MM.1S (cell line): ENCODE measurements around the gene CACNA1D.

Experiments
- DNase-seq: peaks from one replicate; pipeline ENCODE4 v3.0.0-alpha.2; 2015
- H2AFZ ChIP-seq: fragments of 300-600 bp; sonication (generic); 2 replicates; pipeline ENCODE4 v1.6.0; 2016; ENCODE audit warnings: antibody characterized with exemption, low read length
- H3F3A ChIP-seq: fragments of 300-600 bp; sonication (generic); 2 replicates; pipeline ENCODE4 v1.6.1; 2016; ENCODE audit warnings: mild to moderate bottlenecking, antibody characterized with exemption, low read length, moderate library complexity, mixed read lengths; ENCODE audit not compliant: insufficient read depth
- H3K27ac ChIP-seq: fragments of 300-600 bp; sonication (generic); 2 replicates; pipeline ENCODE4 v1.5.1; 2016; ENCODE audit warnings: mild to moderate bottlenecking, low read length
- H3K27me3 ChIP-seq: fragments of 300-600 bp; sonication (generic); replicated peaks from 2 replicates; pipeline ENCODE4 v1.6.0; 2016; ENCODE audit warnings: low read length; ENCODE audit not compliant: insufficient read depth
- H3K36me3 ChIP-seq: fragments of 300-600 bp; sonication (generic); replicated peaks from 2 replicates; pipeline ENCODE4 v1.6.1; 2016; ENCODE audit warnings: mild to moderate bottlenecking, low read length, mixed read lengths; ENCODE audit not compliant: insufficient read depth
- H3K4me1 ChIP-seq: fragments of 300-600 bp; sonication (generic); 2 replicates; pipeline ENCODE4 v1.6.1; 2016; ENCODE audit warnings: low read length, mixed read lengths
- H3K4me2 ChIP-seq: fragments of 300-600 bp; sonication (generic); 2 replicates; pipeline ENCODE4 v1.6.0; 2016; ENCODE audit warnings: low read depth, low read length
- H3K4me3 ChIP-seq: fragments of 300-600 bp; sonication (generic); 2 replicates; pipeline ENCODE4 v1.5.1; 2016; ENCODE audit warnings: low read length, mixed read lengths
- H3K79me2 ChIP-seq: fragments of 300-600 bp; sonication (generic); 2 replicates; pipeline ENCODE4 v1.6.1; 2016; ENCODE audit warnings: mixed run types, low read length, mixed read lengths
- H3K9ac ChIP-seq: fragments of 300-600 bp; sonication (generic); 2 replicates; pipeline ENCODE4 v1.6.1; 2016; ENCODE audit warnings: low read length, mixed read lengths
- H3K9me2 ChIP-seq: fragments of 300-600 bp; sonication (generic); replicated peaks from 2 replicates; pipeline ENCODE4 v1.6.1; 2016; ENCODE audit warnings: mild to moderate bottlenecking, low read length, mixed read lengths; ENCODE audit not compliant: insufficient read depth
- H3K9me3 ChIP-seq: fragments of 300-600 bp; sonication (generic); replicated peaks from 2 replicates; pipeline ENCODE4 v1.6.1; 2016; ENCODE audit warnings: mild to moderate bottlenecking, low read length, mixed read lengths; ENCODE audit not compliant: insufficient read depth
- H4K20me1 ChIP-seq: fragments of 300-600 bp; sonication (generic); 2 replicates; pipeline ENCODE4 v1.6.1; 2016; ENCODE audit warnings: mild to moderate bottlenecking, low read length, moderate library complexity, mixed read lengths; ENCODE audit not compliant: insufficient read depth
- CTCF ChIP-seq: fragments of 300-600 bp; sonication (generic); IDR thresholded peaks from 2 replicates; pipeline ENCODE4 v1.5.1; 2016; ENCODE audit warnings: antibody characterized with exemption, low read length, mixed read lengths
- EZH2 ChIP-seq: fragments of 300-600 bp; sonication (generic); optimal IDR thresholded peaks from 2 replicates; pipeline ENCODE3; 2017; ENCODE audit warnings: low read depth, mild to moderate bottlenecking, antibody characterized with exemption, low read length, mixed read lengths
- EZH2phosphoT487 ChIP-seq: fragments of 300-600 bp; sonication (generic); IDR thresholded peaks from 2 replicates; pipeline ENCODE4 v1.6.1; 2018; ENCODE audit warnings: antibody characterized with exemption, low read length

CACNA1D gene

GRCh38 chr3:53691885-53692284 lies 197.5 kb downstream of the CACNA1D start:
- no peak overlapping the region for H2AFZ ChIP-seq
- no peaks in the 10 kb centered on the region for H3K4me1 ChIP-seq
- H3F3A ChIP-seq: no peaks in the 10 kb centered on the region
- no peaks in the 10 kb centered on the region for H3K79me2 ChIP-seq
- no peak for DNase-seq
- no peaks in the 10 kb centered on the region for H3K36me3 ChIP-seq
- no peaks in the 10 kb centered on the region for H3K27me3 ChIP-seq
- no peak overlapping the region for H3K9ac ChIP-seq
- TF ChIP-seq CTCF (no peak), EZH2 (no peak), EZH2phosphoT487 (no peak)
- H4K20me1 ChIP-seq: no peaks in the 10 kb centered on the region
- H3K9me3 ChIP-seq: no peaks in the 10 kb centered on the region
- H3K27ac ChIP-seq: no peak overlapping the region
- no peak overlapping the region for H3K4me3 ChIP-seq
- H3K9me2 ChIP-seq: no peaks in the 10 kb centered on the region
- H3K4me2 ChIP-seq: no peak overlapping the region

- TF ChIP-seq EZH2: no peak
- no peak for TF ChIP-seq CTCF
- TF ChIP-seq EZH2phosphoT487: no peak
- Histone ChIP-seq H2AFZ (no peak overlapping the region), H3K9me3 (no peaks in the 10 kb centered on the region), H3K4me2 (no peak overlapping the region), H3K36me3 (no peaks in the 10 kb centered on the region), H4K20me1 (no peaks in the 10 kb centered on the region), H3K79me2 (no peaks in the 10 kb centered on the region), H3K27me3 (no peaks in the 10 kb centered on the region), H3F3A (no peaks in the 10 kb centered on the region), H3K4me1 (no peaks in the 10 kb centered on the region), H3K4me3 (no peak overlapping the region), H3K9me2 (no peaks in the 10 kb centered on the region), H3K9ac (no peak overlapping the region), H3K27ac (no peak overlapping the region)
- no peak for DNase-seq
These were observed 199.0 kb downstream of the CACNA1D start for GRCh38 chr3:53693451-53693850.

- no peak for DNase-seq
- H2AFZ ChIP-seq: no peak overlapping the region
- no peaks in the 10 kb centered on the region for H3F3A ChIP-seq
- H3K9me2 ChIP-seq: no peaks in the 10 kb centered on the region
- H4K20me1 ChIP-seq: no peaks in the 10 kb centered on the region
- H3K9me3 ChIP-seq: no peaks in the 10 kb centered on the region
- no peaks in the 10 kb centered on the region for H3K36me3 ChIP-seq
- no peak overlapping the region for H3K9ac ChIP-seq
- H3K27me3 ChIP-seq: no peaks in the 10 kb centered on the region
- no peaks in the 10 kb centered on the region for H3K4me1 ChIP-seq
- H3K4me3 ChIP-seq: no peak overlapping the region
- no peak overlapping the region for H3K27ac ChIP-seq
- H3K79me2 ChIP-seq: no peaks in the 10 kb centered on the region
- TF ChIP-seq CTCF (no peak), EZH2 (no peak), EZH2phosphoT487 (no peak)
- H3K4me2 ChIP-seq: no peak overlapping the region
These were observed 199.6 kb downstream of the CACNA1D start for GRCh38 chr3:53694046-53694445.
